ENCODE measurements around the gene IL13. TPM values are rescaled to one million over a fixed set of nuclear protein-coding genes. Genes with fewer than 3 reads are reported as not detected.

The IL13 gene
- total and polyA plus RNA-seq, 10 of the 15 experiments (the other 5 are each of a cell fraction or from before 2014, with no cell fraction given): 0.06 to 0.40 (median 0.11) TPM; not detected in 6

DNA sequence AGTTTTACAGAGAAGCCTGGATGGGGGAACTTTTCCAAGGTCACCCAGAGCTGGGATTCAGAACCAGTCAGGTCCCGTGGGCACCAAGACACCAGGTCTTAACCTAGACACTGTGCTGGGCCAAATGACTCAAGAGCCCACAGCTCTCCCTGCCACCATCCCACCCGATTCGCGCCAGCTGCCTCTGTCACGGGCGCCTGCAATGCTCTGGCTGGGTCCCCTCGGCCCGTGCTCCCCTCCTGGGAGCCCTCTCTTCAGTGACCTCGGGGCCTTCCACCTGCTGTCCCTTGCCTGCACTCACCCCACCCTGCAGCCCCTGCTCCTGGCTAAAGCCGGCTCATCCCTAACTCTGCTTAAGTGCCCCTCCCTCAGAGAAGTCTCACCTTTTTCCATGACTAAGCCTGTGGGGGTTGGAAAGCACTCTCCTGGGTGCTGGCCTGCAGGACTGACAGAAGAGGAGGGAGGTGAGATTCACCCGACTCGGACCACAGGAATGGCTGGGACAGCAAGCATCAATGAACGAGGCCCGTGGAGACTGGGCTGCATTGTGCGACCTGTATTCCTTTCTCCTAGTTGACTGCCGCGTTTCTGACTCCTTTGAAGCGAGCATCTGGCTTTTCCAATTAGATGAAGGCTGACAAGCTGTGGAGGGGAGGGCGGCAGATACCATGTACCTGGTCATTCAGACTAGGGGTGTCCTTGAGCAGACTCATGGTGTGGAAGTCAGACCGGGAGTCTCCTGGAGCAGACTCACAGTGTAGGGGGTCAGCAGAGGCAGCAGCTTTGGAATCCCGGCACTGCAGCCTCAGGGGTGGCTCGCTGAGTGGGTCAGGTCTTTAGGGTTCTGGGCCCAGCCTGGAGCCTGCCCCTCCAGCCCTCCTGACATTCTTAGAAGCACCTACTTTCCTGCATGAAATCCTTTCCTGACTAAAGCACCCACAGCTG is 10.1 kb downstream of the IL13 start (continued):
- TF ChIP-seq, protein P1, sequence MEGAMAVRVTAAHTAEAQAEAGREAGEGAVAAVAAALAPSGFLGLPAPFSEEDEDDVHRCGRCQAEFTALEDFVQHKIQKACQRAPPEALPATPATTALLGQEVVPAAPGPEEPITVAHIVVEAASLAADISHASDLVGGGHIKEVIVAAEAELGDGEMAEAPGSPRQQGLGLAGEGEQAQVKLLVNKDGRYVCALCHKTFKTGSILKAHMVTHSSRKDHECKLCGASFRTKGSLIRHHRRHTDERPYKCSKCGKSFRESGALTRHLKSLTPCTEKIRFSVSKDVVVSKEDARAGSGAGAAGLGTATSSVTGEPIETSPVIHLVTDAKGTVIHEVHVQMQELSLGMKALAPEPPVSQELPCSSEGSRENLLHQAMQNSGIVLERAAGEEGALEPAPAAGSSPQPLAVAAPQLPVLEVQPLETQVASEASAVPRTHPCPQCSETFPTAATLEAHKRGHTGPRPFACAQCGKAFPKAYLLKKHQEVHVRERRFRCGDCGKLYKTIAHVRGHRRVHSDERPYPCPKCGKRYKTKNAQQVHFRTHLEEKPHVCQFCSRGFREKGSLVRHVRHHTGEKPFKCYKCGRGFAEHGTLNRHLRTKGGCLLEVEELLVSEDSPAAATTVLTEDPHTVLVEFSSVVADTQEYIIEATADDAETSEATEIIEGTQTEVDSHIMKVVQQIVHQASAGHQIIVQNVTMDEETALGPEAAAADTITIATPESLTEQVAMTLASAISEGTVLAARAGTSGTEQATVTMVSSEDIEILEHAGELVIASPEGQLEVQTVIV (IDR thresholded peaks at IDR 0.05; ENCODE audit: borderline replicate concordance, partially characterized antibody): no peak
- TF ChIP-seq NFYA (IDR thresholded peaks at IDR 0.05; ENCODE audit: borderline replicate concordance, low read depth, low read length) (no peak), CBX3 (IDR thresholded peaks at IDR 0.05; ENCODE audit: borderline replicate concordance, low read depth) (no peak), PAX8 (IDR thresholded peaks at IDR 0.05) (no peak), CREM (IDR thresholded peaks at IDR 0.05; ENCODE audit: low read depth) (no peak), KLF5 (IDR thresholded peaks at IDR 0.05; ENCODE audit: partially characterized antibody) (no peak), BCL11A (IDR thresholded peaks at IDR 0.05; ENCODE audit: low read depth, low read length) (no peak)
- TF ChIP-seq, protein P2, sequence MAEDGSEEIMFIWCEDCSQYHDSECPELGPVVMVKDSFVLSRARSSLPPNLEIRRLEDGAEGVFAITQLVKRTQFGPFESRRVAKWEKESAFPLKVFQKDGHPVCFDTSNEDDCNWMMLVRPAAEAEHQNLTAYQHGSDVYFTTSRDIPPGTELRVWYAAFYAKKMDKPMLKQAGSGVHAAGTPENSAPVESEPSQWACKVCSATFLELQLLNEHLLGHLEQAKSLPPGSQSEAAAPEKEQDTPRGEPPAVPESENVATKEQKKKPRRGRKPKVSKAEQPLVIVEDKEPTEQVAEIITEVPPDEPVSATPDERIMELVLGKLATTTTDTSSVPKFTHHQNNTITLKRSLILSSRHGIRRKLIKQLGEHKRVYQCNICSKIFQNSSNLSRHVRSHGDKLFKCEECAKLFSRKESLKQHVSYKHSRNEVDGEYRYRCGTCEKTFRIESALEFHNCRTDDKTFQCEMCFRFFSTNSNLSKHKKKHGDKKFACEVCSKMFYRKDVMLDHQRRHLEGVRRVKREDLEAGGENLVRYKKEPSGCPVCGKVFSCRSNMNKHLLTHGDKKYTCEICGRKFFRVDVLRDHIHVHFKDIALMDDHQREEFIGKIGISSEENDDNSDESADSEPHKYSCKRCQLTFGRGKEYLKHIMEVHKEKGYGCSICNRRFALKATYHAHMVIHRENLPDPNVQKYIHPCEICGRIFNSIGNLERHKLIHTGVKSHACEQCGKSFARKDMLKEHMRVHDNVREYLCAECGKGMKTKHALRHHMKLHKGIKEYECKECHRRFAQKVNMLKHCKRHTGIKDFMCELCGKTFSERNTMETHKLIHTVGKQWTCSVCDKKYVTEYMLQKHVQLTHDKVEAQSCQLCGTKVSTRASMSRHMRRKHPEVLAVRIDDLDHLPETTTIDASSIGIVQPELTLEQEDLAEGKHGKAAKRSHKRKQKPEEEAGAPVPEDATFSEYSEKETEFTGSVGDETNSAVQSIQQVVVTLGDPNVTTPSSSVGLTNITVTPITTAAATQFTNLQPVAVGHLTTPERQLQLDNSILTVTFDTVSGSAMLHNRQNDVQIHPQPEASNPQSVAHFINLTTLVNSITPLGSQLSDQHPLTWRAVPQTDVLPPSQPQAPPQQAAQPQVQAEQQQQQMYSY (CRISPR knock-in tag; IDR thresholded peaks at IDR 0.05): no peak
- TF ChIP-seq, protein P3, sequence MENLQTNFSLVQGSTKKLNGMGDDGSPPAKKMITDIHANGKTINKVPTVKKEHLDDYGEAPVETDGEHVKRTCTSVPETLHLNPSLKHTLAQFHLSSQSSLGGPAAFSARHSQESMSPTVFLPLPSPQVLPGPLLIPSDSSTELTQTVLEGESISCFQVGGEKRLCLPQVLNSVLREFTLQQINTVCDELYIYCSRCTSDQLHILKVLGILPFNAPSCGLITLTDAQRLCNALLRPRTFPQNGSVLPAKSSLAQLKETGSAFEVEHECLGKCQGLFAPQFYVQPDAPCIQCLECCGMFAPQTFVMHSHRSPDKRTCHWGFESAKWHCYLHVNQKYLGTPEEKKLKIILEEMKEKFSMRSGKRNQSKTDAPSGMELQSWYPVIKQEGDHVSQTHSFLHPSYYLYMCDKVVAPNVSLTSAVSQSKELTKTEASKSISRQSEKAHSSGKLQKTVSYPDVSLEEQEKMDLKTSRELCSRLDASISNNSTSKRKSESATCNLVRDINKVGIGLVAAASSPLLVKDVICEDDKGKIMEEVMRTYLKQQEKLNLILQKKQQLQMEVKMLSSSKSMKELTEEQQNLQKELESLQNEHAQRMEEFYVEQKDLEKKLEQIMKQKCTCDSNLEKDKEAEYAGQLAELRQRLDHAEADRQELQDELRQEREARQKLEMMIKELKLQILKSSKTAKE (IDR thresholded peaks at IDR 0.05; ENCODE audit: low read depth, poor library complexity, severe bottlenecking): no peak

All from GM12878 (cell line).